SU-DHL-6 (cell line): ENCODE data around the gene LAYN.

Experiments used
- H2AFZ ChIP-seq: fragments of 200-600 bp; sonication (generic); 2 replicates; pipeline ENCODE4 v1.6.1; 2014; ENCODE audit warnings: low read depth, mild to moderate bottlenecking, moderate library complexity, mixed read lengths, antibody characterized with exemption, low read length; ENCODE audit not compliant: severe bottlenecking
- H3F3A ChIP-seq: fragments of 200-600 bp; shearing (Covaris generic); 2 replicates; pipeline ENCODE4 v1.6.0; 2016; ENCODE audit warnings: antibody characterized with exemption, mild to moderate bottlenecking; ENCODE audit not compliant: insufficient read depth
- H3K27ac ChIP-seq: fragments of 200-600 bp; sonication (generic); 2 replicates; pipeline ENCODE4 v1.5.1; 2016; ENCODE audit warnings: low read depth, mild to moderate bottlenecking, low read length, moderate library complexity, mixed read lengths
- H3K27me3 ChIP-seq: fragments of 200-600 bp; sonication (generic), shearing (Covaris generic); 2 replicates; pipeline ENCODE4 v1.6.0; 2014; ENCODE audit warnings: mild to moderate bottlenecking, low read length
- H3K36me3 ChIP-seq: fragments of 200-600 bp; sonication (generic); 2 replicates; pipeline ENCODE4 v1.6.1; 2014; ENCODE audit warnings: mild to moderate bottlenecking, low read length, mixed read lengths
- H3K4me2 ChIP-seq: fragments of 300-600, 200-600 bp; shearing (Covaris generic), sonication (generic); 2 replicates; pipeline ENCODE4 v1.6.0; 2014; ENCODE audit warnings: low read length, low read depth, mild to moderate bottlenecking; ENCODE audit not compliant: poor library complexity, severe bottlenecking
- H3K4me3 ChIP-seq: fragments of 200-600 bp; sonication (generic); 2 replicates; pipeline ENCODE4 v1.5.1; 2014; ENCODE audit warnings: antibody characterized with exemption, low read length, mild to moderate bottlenecking, mixed read lengths; ENCODE audit not compliant: insufficient read depth, poor library complexity, severe bottlenecking
- H3K79me2 ChIP-seq: fragments of 200-600 bp; sonication (generic); 2 replicates; pipeline ENCODE4 v1.6.1; 2014; ENCODE audit warnings: mild to moderate bottlenecking, low read length, moderate library complexity; ENCODE audit not compliant: insufficient read depth
- H3K9ac ChIP-seq: fragments of 200-600 bp; sonication (generic); 2 replicates; pipeline ENCODE4 v1.7.0; 2014; ENCODE audit warnings: mild to moderate bottlenecking, low read length
- H3K9me2 ChIP-seq: fragments of 200-600 bp; sonication (generic); replicated peaks from 2 replicates; pipeline ENCODE4 v1.6.1; 2014; ENCODE audit warnings: low read length; ENCODE audit not compliant: insufficient read depth
- H3K9me3 ChIP-seq: fragments of 200-600 bp; sonication (generic); 2 replicates; pipeline ENCODE4 v1.6.1; 2014; ENCODE audit warnings: low read length, mixed read lengths; ENCODE audit not compliant: insufficient read depth
- H4K20me1 ChIP-seq: fragments of 200-600 bp; sonication (generic); 2 replicates; pipeline ENCODE4 v1.6.1; 2014; ENCODE audit warnings: low read depth, mild to moderate bottlenecking, antibody characterized with exemption, low read length, moderate library complexity, mixed read lengths
- EZH2phosphoT487 ChIP-seq: fragments of 200-600 bp; sonication (generic), shearing (Covaris generic); conservative IDR thresholded peaks from 2 replicates; pipeline ENCODE4 v1.6.1; 2018; ENCODE audit warnings: mild to moderate bottlenecking, antibody characterized with exemption, low read length, moderate library complexity, mixed read lengths
- TF ChIP-seq, protein P1 (sequence below): fragments of 200-600 bp; sonication (generic); IDR thresholded peaks from one replicate; pipeline ENCODE4 v1.5.1; 2017; ENCODE audit warnings: antibody characterized with exemption, mild to moderate bottlenecking, low read length, moderate library complexity; ENCODE audit not compliant: insufficient read depth, poor library complexity, severe bottlenecking

The LAYN gene

DNA sequence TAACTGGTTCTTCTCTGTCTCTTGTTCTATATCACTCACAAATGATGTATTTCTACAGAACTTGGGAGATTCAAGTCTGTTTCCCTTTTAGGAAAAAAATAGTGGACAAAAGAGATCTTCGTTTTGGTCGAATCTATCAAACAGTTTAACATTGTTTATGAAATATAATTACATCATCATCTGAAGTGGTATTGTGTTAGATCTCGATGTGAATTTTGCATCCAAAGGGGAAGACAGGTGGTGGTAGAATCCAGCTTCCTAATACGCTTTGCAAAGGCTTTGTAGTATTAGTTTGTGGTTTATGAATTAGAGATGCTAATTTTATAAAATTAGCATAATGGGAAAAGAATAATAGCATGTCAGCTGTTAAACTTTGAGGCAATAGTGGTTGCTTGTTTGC lies 65.2 kb downstream of the LAYN start:
- H3K27me3 ChIP-seq, result no peaks in the 10 kb centered on the region
- H3K9me2 ChIP-seq, result no peaks in the 10 kb centered on the region
- no peak overlapping the region for H3K9ac ChIP-seq
- H3K36me3 ChIP-seq, result no peaks in the 10 kb centered on the region
- no peak overlapping the region for H2AFZ ChIP-seq
- H3K4me2 ChIP-seq, result no peak overlapping the region
- peaks cover 38% of the 10 kb centered on the region for H3K79me2 ChIP-seq
- no peak overlapping the region for H3K4me3 ChIP-seq
- no peaks in the 10 kb centered on the region for H3K9me3 ChIP-seq
- H4K20me1 ChIP-seq, result 0 out of 2 replicates have a peak, but pooled peaks cover 10% of the 10 kb centered on the region
- H3F3A ChIP-seq, result peaks cover 12% of the 10 kb centered on the region
- no peak overlapping the region for H3K27ac ChIP-seq
- no peak for TF ChIP-seq EZH2phosphoT487
- TF ChIP-seq, protein P1, sequence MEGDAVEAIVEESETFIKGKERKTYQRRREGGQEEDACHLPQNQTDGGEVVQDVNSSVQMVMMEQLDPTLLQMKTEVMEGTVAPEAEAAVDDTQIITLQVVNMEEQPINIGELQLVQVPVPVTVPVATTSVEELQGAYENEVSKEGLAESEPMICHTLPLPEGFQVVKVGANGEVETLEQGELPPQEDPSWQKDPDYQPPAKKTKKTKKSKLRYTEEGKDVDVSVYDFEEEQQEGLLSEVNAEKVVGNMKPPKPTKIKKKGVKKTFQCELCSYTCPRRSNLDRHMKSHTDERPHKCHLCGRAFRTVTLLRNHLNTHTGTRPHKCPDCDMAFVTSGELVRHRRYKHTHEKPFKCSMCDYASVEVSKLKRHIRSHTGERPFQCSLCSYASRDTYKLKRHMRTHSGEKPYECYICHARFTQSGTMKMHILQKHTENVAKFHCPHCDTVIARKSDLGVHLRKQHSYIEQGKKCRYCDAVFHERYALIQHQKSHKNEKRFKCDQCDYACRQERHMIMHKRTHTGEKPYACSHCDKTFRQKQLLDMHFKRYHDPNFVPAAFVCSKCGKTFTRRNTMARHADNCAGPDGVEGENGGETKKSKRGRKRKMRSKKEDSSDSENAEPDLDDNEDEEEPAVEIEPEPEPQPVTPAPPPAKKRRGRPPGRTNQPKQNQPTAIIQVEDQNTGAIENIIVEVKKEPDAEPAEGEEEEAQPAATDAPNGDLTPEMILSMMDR, result no peak

DNA sequence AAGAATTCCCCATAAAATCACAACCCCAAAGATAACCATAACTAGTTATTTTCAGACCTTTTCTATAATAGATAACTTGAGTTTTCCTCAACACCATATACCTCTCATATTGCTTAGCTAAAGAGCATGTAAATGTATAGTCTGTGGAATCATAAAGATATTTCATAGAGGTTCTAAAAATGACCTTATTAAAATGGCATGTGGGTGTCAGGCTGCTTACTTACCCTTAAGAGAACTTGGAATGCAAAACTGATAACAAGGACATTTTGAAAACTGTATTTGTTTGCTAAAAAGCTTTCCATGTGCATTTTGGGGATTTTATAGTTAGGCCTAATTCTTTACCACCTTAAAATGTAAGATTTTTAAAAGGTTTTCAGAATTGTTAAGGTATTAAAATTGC lies 66.5 kb downstream of the LAYN start:
- Histone ChIP-seq H3K36me3 (no peaks in the 10 kb centered on the region), H3K79me2 (peaks cover 38% of the 10 kb centered on the region), H2AFZ (no peak overlapping the region), H3K9me3 (no peaks in the 10 kb centered on the region), H3F3A (peaks cover 12% of the 10 kb centered on the region), H3K9ac (no peak overlapping the region), H3K27me3 (no peaks in the 10 kb centered on the region), H3K27ac (no peak overlapping the region), H3K4me3 (no peak overlapping the region), H4K20me1 (0 out of 2 replicates have a peak, but pooled peaks cover 10% of the 10 kb centered on the region), H3K9me2 (no peaks in the 10 kb centered on the region), H3K4me2 (no peak overlapping the region)
- TF ChIP-seq EZH2phosphoT487, result no peak
- TF ChIP-seq, protein P1, result no peak

DNA sequence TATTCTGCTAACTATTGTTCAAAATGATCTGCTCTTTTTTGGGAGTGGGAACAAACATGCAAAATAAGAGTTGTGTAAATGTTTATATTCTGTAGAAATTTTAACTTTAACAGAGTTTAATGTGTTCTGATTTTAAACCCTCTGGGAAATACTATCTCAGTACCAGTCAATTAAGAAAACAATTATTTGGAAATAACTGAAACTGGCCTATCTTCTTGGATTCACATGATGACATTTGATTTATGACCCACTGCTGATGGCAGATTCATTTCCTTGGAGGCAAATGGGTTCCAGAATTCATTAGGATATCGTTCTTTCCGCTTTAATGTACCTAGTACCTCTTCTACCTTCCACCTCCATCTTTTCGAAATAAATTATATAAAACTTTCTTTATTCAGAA lies 67.2 kb downstream of the LAYN start:
- Histone ChIP-seq H3K79me2 (peaks cover 38% of the 10 kb centered on the region), H4K20me1 (0 out of 2 replicates have a peak, but pooled peaks cover 10% of the 10 kb centered on the region), H3K27me3 (no peaks in the 10 kb centered on the region)

More for the DNA sequence above, 67.2 kb downstream of the LAYN start:
- Histone ChIP-seq H3K9ac (no peak overlapping the region), H3F3A (peaks cover 12% of the 10 kb centered on the region), H3K4me2 (no peak overlapping the region), H3K36me3 (no peaks in the 10 kb centered on the region), H3K9me3 (no peaks in the 10 kb centered on the region), H3K4me3 (no peak overlapping the region), H3K27ac (no peak overlapping the region), H3K9me2 (no peaks in the 10 kb centered on the region), H2AFZ (no peak overlapping the region)
- TF ChIP-seq EZH2phosphoT487, result no peak
- TF ChIP-seq, protein P1, result no peak
